DMS79 treated with DMSO at 0.1 percent for 48 hours (cell line): ENCODE measurements around the gene PCDHA1.
"Not testable (repeated sequence)": the region's sequence is repeated elsewhere in the genome, so short reads cannot be mapped to it uniquely, and the experiment has no call there.

Experiments
- DNase-seq: peaks from one replicate; lab custom pipeline; 2025; lab: John Stamatoyannopoulos, UW

The PCDHA1 gene

DNA sequence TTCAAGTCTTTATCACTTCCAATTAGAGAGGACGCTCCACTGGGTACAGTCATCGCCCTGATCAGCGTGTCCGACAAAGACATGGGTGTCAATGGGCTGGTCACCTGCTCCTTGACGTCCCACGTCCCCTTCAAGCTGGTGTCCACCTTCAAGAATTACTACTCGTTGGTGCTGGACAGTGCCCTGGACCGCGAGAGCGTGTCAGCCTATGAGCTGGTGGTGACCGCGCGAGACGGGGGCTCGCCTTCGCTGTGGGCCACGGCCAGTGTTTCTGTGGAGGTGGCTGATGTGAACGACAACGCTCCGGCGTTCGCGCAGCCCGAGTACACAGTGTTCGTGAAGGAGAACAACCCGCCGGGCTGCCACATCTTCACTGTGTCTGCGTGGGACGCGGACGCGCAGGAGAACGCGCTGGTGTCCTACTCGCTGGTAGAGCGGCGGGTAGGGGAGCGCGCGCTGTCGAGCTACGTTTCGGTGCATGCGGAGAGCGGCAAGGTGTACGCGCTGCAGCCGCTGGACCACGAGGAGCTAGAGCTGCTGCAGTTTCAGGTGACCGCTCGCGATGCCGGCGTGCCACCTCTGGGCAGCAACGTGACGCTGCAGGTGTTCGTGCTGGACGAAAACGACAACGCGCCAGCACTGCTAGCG lies 22.4 kb downstream of the PCDHA1 start:
- DNase-seq, result not testable (repeated sequence)

DNA sequence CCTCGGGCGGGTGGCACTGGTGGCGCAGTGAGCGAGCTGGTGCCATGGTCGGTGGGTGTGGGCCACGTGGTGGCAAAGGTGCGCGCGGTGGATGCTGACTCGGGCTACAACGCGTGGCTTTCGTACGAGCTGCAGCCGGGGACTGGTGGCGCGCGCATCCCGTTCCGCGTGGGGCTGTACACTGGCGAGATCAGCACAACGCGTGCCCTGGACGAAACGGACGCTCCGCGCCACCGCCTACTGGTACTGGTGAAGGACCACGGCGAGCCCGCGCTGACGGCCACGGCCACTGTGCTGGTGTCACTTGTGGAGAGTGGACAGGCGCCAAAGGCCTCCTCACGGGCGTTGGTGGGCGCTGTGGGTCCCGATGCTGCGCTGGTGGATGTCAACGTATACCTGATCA lies 22.9 kb downstream of the PCDHA1 start:
- DNase-seq, result no peak

DNA sequence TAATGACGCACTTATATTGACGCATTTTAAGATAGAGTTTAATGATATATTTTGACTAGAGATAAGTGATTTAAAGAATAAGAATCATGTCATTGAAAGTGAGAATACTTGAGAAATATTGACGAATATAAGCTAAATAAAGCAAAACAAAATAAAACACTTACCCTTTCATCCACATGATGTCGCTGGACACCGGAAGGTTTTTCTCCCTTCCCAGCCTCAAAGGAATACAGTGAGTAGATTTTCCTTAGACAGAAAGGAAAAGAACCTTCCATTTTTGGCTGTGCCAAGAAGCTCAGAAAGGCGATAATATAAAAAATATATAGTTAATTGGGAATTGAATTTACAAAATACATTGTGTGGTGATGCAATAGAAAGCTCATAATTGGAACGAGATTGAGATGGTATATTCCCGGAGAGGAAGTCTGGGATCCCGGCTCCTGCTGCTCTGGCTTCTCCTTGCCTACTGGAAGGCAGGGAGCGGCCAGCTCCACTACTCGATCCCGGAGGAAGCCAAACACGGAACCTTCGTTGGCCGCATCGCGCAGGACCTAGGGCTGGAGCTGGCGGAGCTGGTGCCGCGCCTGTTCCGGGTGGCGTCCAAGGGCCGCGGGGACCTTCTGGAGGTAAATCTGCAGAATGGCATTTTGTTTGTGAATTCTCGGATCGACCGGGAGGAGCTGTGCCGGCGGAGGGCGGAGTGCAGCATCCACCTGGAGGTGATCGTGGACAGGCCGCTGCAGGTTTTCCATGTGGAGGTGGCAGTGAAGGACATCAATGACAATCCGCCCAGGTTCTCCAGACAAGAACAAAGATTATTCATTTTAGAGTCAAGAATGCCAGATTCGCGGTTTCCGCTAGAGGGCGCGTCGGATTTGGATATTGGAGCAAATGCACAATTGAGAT lies 35.7 kb downstream of the PCDHA1 start, which contains the start of gene PCDHA5:
Gene PCDHA5 (plus strand): TSS at position 239 of the 906 bp plus-strand sequence.
- no peak for DNase-seq

DNA sequence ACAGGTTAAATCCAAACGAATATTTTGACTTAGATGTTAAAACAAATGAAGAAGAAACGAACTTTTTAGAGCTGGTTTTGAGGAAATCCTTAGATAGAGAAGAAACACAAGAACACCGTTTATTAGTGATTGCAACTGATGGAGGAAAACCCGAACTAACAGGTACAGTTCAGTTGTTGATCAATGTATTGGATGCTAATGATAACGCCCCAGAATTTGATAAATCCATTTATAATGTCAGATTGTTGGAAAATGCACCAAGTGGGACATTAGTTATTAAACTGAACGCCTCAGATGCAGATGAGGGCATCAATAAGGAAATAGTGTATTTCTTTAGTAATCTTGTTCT lies 36.3 kb downstream of the PCDHA1 start:
- no peak for DNase-seq

DNA sequence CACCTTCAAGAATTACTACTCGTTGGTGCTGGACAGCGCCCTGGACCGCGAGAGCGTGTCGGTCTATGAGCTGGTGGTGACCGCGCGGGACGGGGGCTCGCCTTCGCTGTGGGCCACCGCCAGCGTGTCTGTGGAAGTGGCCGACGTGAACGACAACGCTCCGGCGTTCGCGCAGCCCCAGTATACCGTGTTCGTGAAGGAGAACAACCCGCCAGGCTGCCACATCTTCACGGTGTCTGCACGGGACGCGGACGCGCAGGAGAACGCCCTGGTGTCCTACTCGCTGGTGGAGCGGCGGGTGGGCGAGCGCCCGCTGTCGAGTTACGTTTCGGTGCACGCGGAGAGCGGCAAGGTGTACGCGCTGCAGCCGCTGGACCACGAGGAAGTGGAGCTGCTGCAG lies 37.0 kb downstream of the PCDHA1 start:
- not testable (repeated sequence) for DNase-seq

DNA sequence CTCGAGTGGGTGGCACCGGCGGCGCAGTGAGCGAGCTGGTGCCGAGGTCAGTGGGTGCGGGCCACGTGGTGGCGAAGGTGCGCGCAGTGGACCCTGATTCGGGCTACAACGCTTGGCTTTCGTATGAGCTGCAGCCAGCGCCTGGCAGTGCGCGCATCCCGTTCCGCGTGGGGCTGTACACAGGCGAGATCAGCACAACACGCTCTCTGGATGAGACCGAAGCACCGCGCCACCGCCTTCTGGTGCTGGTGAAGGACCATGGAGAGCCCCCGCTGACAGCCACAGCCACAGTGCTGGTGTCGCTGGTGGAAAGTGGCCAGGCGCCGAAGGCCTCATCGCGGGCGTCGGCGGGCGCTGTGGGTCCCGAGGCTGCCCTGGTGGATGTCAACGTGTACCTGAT lies 37.5 kb downstream of the PCDHA1 start:
- no peak for DNase-seq

DNA sequence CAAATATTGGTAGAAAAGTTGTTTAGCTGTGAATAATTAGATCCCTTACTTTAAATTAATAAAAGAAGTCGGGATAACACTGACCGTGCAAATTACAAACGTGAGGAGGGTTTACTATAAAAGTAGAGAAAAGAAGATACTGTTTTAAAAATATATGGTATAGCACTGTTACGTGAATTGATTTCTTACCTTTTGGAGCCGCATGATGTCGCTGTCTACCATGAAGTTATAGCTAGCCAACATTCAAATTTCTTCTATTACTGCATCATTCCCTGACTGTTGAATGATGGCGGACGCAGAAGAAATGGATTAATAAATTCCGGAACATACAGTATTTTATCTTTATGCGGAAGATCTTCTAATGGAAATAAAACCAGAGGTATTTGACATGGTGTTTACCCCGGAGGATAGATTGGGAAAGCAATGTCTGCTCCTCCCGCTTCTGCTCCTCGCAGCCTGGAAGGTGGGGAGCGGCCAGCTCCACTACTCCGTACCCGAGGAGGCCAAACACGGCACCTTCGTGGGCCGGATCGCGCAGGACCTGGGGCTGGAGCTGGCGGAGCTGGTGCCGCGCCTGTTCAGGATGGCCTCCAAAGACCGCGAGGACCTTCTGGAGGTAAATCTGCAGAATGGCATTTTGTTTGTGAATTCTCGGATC lies 41.9 kb downstream of the PCDHA1 start, which contains the start of gene PCDHA6:
Gene PCDHA6 (plus strand): TSS at position 257 of the 658 bp plus-strand sequence. CDS start 132 bp downstream, at position 389.
- DNase-seq, result no peak

DNA sequence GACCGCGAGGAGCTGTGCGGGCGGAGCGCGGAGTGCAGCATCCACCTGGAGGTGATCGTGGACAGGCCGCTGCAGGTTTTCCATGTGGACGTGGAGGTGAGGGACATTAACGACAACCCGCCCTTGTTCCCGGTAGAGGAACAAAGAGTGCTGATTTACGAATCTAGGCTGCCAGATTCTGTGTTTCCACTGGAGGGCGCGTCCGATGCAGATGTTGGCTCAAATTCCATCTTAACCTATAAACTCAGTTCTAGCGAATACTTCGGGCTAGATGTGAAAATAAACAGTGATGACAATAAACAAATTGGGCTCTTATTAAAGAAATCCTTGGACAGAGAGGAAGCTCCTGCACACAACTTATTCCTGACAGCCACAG lies 42.4 kb downstream of the PCDHA1 start:
- DNase-seq, result no peak

DNA sequence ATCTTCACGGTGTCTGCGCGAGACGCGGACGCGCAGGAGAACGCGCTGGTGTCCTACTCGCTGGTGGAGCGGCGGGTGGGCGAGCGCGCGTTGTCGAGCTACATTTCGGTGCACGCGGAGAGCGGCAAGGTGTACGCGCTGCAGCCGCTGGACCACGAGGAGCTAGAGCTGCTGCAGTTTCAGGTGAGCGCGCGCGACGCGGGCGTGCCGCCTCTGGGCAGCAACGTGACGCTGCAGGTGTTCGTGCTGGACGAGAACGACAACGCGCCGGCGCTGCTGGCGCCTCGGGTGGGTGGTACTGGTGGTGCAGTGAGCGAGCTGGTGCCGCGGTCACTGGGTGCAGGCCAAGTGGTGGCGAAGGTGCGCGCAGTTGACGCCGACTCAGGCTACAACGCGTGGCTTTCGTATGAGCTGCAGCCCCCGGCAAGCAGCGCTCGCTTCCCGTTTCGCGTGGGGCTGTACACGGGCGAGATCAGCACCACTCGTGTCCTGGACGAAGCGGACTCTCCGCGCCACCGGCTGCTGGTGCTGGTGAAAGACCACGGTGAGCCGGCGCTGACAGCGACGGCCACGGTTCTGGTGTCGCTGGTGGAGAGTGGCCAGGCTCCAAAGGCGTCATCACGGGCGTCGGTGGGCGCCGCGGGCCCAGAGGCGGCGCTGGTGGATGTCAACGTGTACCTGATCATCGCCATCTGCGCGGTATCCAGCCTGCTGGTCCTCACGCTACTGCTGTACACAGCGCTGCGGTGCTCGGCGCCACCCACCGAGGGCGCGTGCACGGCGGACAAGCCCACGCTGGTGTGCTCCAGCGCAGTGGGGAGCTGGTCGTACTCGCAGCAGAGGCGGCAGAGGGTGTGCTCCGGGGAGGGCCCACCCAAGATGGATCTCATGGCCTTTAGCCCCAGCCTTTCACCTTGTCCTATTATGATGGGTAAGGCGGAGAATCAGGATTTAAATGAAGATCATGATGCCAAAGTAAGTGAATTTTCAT lies 43.9 kb downstream of the PCDHA1 start:
- DNase-seq, result not testable (repeated sequence)

DNA sequence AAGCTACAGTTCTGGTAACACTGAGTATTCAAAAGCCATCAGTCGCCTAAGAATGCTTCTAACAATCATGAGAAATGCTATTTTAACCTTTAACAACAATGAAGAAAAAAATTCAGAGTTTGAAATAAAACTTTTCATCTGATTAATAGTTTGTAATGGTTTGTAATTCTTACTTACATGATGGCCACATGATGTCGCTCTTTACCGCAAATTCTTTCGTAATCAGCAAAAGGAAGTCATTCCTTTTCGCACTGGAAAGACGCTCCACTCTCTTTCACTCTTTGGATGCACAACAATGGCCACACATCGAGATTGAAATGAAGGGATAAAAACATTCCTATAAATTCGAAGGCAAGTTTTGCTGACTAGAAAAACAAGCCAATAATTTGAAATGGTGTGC lies 48.1 kb downstream of the PCDHA1 start, which contains the start of gene PCDHA7:
Gene PCDHA7 (plus strand): TSS at position 277 of the 400 bp plus-strand sequence. CDS start 115 bp downstream, at position 392.
- DNase-seq, result no peak

DNA sequence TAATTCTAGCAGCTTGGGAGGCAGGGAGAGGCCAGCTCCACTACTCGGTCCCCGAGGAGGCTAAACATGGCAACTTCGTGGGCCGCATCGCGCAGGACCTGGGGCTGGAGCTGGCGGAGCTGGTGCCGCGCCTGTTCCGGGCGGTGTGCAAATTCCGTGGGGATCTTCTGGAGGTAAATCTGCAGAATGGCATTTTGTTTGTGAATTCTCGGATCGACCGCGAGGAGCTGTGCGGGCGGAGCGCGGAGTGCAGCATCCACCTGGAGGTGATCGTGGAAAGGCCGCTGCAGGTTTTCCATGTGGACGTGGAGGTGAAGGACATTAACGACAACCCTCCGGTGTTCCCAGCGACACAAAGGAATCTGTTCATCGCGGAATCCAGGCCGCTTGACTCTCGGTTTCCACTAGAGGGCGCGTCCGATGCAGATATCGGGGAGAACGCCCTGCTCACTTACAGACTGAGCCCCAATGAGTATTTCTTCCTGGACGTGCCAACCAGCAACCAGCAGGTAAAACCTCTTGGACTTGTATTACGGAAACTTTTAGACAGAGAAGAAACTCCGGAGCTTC lies 48.6 kb downstream of the PCDHA1 start:
- DNase-seq, result not testable (repeated sequence)

DNA sequence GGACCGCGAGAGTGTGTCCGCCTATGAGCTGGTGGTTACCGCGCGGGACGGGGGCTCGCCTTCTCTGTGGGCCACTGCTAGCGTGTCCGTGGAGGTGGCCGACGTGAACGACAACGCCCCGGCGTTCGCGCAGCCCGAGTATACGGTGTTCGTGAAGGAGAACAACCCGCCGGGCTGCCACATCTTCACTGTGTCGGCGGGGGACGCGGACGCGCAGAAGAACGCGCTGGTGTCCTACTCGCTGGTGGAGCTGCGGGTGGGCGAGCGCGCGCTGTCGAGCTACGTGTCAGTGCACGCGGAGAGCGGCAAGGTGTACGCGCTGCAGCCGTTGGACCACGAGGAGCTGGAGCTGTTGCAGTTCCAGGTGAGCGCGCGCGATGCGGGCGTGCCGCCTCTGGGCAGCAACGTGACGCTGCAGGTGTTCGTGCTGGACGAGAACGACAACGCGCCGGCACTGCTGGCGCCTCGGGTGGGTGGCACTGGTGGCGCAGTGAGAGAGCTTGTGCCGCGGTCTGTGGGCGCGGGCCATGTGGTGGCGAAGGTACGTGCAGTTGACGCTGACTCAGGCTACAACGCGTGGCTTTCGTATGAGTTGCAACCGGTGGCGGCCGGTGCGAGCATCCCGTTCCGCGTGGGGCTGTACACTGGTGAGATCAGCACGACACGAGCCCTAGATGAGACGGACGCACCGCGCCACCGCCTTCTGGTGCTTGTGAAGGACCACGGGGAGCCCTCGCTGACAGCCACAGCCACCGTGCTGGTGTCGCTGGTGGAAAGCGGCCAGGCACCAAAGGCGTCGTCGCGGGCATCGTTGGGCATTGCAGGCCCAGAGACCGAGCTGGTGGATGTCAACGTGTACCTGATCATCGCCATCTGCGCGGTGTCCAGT lies 49.9 kb downstream of the PCDHA1 start:
- DNase-seq, result no peak

DNA sequence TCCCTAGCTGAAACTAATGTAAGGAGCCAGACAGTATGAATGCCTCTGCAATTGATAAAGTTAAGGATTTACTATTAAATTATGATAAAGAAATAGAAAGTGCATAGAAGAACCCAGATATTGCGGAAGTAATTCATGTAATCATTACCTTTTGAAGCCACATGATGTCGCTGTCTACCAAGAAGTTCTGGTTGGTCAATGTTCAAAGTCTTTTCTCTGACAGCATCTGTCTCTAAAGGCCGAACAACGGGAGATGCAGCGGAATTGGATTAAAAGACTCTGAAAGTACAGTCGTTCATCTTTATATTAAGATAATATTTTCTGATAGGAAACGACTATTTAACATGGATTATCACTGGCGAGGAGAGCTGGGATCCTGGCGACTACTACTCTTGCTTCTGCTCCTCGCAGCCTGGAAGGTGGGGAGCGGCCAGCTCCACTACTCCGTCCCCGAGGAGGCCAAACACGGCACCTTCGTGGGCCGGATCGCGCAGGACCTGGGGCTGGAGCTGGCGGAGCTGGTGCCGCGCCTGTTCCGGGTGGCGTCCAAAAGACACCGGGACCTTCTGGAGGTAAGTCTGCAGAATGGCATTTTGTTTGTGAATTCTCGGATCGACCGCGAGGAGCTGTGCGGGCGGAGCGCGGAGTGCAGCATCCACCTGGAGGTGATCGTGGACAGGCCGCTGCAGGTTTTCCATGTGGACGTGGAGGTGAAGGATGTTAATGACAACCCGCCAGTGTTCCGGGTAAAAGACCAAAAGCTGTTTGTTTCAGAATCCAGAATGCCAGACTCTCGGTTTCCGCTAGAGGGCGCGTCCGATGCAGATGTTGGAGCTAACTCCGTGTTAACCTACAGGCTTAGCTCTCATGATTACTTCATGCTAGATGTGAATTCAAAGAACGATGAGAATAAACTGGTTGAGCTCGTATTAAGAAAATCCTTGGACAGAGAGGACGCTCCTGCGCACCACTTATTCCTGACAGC lies 55.3 kb downstream of the PCDHA1 start, which contains the start of gene PCDHA8:
Gene PCDHA8 (plus strand): TSS at position 210 of the 985 bp plus-strand sequence. CDS start 135 bp downstream, at position 345.
- no peak for DNase-seq

DNA sequence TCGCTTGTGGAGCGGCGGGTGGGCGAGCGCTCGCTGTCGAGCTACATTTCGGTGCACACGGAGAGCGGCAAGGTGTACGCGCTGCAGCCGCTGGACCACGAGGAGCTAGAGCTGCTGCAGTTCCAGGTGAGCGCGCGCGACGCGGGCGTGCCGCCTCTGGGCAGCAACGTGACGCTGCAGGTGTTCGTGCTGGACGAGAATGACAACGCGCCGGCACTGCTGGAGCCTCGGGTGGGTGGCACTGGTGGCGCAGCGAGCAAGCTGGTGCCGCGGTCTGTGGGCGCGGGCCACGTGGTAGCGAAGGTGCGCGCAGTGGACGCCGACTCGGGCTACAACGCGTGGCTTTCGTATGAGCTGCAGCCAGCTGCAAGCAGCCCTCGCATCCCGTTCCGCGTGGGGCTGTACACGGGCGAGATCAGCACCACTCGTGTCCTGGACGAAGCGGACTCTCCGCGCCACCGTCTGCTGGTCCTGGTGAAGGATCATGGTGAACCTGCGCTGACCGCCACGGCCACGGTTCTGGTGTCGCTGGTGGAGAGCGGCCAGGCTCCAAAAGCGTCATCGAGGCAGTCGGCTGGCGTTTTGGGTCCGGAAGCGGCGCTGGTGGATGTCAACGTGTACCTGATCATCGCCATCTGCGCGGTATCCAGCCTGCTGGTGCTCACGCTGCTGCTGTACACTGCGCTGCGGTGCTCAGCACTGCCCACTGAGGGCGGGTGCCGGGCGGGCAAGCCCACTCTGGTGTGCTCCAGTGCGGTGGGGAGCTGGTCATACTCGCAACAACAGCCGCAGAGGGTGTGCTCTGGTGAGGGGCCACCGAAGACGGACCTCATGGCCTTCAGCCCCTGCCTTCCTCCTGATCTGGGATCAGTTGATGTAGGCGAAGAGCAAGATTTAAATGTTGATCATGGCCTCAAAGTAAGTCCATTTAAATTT lies 57.1 kb downstream of the PCDHA1 start:
- DNase-seq, result no peak

DNA sequence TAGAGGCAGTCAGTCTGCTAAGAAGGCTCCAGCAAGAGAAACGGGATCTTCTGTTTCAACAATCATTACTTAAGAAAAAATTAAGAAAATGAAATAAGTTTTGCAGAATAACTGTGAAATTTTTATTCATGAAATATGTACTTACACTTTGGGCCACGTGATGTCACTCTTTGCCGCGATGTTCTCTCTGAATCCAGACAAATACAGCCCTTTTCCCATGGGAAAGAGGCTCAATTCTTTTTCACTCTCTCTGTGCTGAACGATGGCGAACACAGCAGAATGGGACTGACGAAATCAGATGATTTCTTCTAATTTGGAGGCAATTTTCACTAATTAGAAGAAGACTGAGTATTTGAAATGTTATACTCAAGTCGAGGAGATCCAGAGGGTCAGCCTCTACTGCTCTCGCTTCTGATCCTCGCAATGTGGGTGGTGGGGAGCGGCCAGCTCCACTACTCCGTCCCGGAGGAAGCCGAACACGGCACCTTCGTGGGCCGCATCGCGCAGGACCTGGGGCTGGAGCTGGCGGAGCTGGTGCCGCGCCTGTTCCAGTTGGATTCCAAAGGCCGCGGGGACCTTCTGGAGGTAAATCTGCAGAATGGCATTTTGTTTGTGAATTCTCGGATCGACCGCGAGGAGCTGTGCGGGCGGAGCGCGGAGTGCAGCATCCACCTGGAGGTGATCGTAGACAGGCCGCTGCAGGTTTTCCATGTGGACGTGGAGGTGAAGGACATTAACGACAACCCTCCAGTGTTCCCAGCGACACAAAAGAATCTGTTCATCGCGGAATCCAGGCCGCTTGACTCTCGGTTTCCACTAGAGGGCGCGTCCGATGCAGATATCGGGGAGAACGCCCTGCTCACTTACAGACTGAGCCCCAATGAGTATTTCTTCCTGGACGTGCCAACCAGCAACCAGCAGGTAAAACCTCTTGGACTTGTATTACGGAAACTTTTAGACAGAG lies 62.5 kb downstream of the PCDHA1 start, which contains the start of gene PCDHA9:
Gene PCDHA9 (plus strand): TSS at position 244 of the 964 bp plus-strand sequence. CDS start 114 bp downstream, at position 358.
- DNase-seq, result not testable (repeated sequence)
